ENCODE measurements around the gene TBC1D21.

Gene TBC1D21

GRCh38 chr15:73888224-73889041 lies 15.1 kb downstream of the TBC1D21 start:
- no peak for DNase-seq (ENCODE audit: low read depth, low spot score)

GRCh38 chr15:73889053-73889761 lies 15.8 kb downstream of the TBC1D21 start:
- no peak for DNase-seq (ENCODE audit: low read depth, low spot score)

GRCh38 chr15:73889762-73890124 lies 16.4 kb downstream of the TBC1D21 start:
- DNase-seq (ENCODE audit: low read depth, low spot score) = no peak

- no peak for DNase-seq (ENCODE audit: low read depth, low spot score)
These were observed 18.3 kb downstream of the TBC1D21 start for GRCh38 chr15:73891328-73892315.

- no peak for DNase-seq (ENCODE audit: low read depth, low spot score)
These were observed 19.3 kb downstream of the TBC1D21 start for GRCh38 chr15:73892446-73893226.

- DNase-seq (ENCODE audit: low read depth, low spot score) = no peak
These were observed 20.9 kb downstream of the TBC1D21 start for GRCh38 chr15:73894133-73894814.

- no peak for DNase-seq (ENCODE audit: low read depth, low spot score)
These were observed 24.3 kb downstream of the TBC1D21 start for GRCh38 chr15:73897441-73898261.

- DNase-seq (ENCODE audit: low read depth, low spot score) = no peak
These were observed 26.1 kb downstream of the TBC1D21 start for GRCh38 chr15:73899197-73900094.

- no peak for DNase-seq (ENCODE audit: low read depth, low spot score)
These were observed 26.8 kb downstream of the TBC1D21 start for GRCh38 chr15:73900095-73900712.

- no peak for DNase-seq (ENCODE audit: low read depth, low spot score)
These were observed 27.9 kb downstream of the TBC1D21 start for GRCh38 chr15:73901126-73901810.

GRCh38 chr15:73902121-73903020 lies 29.0 kb downstream of the TBC1D21 start:
- DNase-seq (ENCODE audit: low read depth, low spot score) = no peak

GRCh38 chr15:73904026-73904815 lies 30.9 kb downstream of the TBC1D21 start:
- DNase-seq (ENCODE audit: low read depth, low spot score) = no peak

- no peak for DNase-seq (ENCODE audit: low read depth, low spot score)
These were observed 32.0 kb downstream of the TBC1D21 start for GRCh38 chr15:73905225-73905827.

- DNase-seq (ENCODE audit: low read depth, low spot score) = no peak
These were observed 33.1 kb downstream of the TBC1D21 start for GRCh38 chr15:73906346-73907034.

GRCh38 chr15:73907035-73907408 lies 33.7 kb downstream of the TBC1D21 start:
- no peak for DNase-seq (ENCODE audit: low read depth, low spot score)
